Superior temporal gyrus (tissue), 1 donor: ENCODE measurements around the gene MAP4K2.

Experiments used
- DNase-seq: peaks from one replicate; pipeline ENCODE4 v3.0.0-alpha.2; 2016; ENCODE audit errors: extremely low spot score

MAP4K2 gene

DNA sequence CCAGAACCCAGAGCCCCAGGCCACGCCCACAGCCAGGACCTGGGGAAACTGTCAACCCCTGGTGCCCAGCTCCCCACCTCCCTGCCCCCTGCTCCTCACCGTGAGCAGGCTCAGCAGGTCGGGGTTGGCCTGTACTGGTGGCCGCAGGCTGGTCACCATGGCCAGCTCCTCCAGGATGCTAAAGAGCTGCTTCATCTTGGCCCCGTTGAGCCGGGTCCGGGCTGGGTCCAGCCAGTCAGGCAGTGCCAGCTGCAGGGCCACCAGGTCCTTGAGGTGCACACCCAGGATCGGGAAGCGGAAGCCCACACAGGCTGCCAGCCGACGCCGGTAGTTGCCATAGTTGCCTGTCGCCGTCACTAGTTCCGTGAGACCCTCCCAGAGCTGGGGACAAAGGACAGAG is 66.4 kb downstream of the MAP4K2 start:
- DNase-seq = no peak

- DNase-seq = no peak
Observed at GRCh38 chr11:64735725-64736259, 67.2 kb downstream of the MAP4K2 start.
